ENCODE measurements around the gene RBMS3. TPM values are rescaled to one million over a fixed set of nuclear protein-coding genes. Genes with fewer than 3 reads are reported as not detected.

Gene RBMS3
- total RNA-seq, 1 experiment from 2014 or later = 0.42 TPM

DNA sequence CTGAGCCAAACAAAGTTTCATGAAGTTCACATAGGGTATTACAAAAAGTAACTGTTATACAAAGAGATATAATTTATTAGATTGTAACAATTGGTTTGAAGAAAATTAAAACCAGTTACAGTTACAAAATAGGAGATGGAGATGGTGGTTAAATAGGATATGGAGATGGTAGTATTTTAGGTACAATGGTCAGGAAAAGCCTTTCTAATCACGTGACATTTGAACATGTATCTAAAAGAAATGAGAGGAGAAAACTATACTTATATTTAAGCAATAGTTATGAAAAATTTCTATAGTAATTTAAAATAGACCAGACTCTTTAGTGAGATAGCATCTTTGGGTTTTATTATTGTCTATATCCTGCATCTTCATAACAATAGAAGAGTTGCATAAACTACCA lies 312.9 kb downstream of the RBMS3 start:
- H3K4me2 ChIP-seq (ENCODE audit: low read length) = no peak overlapping the region
- DNase-seq (ENCODE audit: low read depth, low spot score) = no peak
- no peaks in the 10 kb centered on the region for H3K9me2 ChIP-seq (ENCODE audit: insufficient read depth)
- no peaks in the 10 kb centered on the region for H3K4me1 ChIP-seq (ENCODE audit: control insufficient read depth in 1 of 2, insufficient read depth in 2 of 2, low read length in 2 of 2)
- CTCF ChIA-PET = no interaction called here
- no peak for ATAC-seq
- intact Hi-C loops (cut with micrococcal nuclease) = no loop called here
- no peaks in the 10 kb centered on the region for H3K79me2 ChIP-seq (ENCODE audit: insufficient read depth, low read length)
- RAD21 ChIA-PET (ENCODE audit: low non-redundant PET in 1 of 2, low total read pairs in 2 of 2, uncharacterized antibody in 2 of 2, unreplicated experiment in 2 of 2) = no interaction called here
- no peak overlapping the region for H3K4me3 ChIP-seq (replicated peaks in 1 of 2; ENCODE audit: low read depth in 1 of 2, low read length in 2 of 2)
- H3K36me3 ChIP-seq (ENCODE audit: control insufficient read depth in 1 of 2, insufficient read depth in 2 of 2, low read length in 2 of 2) = no peaks in the 10 kb centered on the region
- H2AFZ ChIP-seq (ENCODE audit: low read depth, low read length, poor library complexity, severe bottlenecking) = no peak overlapping the region
- 0 out of 2 replicates have a peak, but pooled peaks cover 3% of the 10 kb centered on the region for H3K27me3 ChIP-seq (ENCODE audit: insufficient read depth, low read length)
- no TSS peak for BruUV-seq (replicated peaks)
- H3K27ac ChIP-seq (ENCODE audit: low read depth, low read length) = no peak overlapping the region
- TF ChIP-seq, protein P1, sequence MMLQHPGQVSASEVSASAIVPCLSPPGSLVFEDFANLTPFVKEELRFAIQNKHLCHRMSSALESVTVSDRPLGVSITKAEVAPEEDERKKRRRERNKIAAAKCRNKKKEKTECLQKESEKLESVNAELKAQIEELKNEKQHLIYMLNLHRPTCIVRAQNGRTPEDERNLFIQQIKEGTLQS (IDR thresholded peaks at IDR 0.05) = no peak
- TF ChIP-seq RAD21 (IDR thresholded peaks at IDR 0.05; ENCODE audit: low read depth) (no peak), CEBPB (IDR thresholded peaks at IDR 0.05; ENCODE audit: low read depth) (no peak), TCF7L2 (IDR thresholded peaks at IDR 0.05; ENCODE audit: borderline replicate concordance, extremely low read depth, insufficient read depth, insufficient read length) (no peak), ZNF274 (IDR thresholded peaks at IDR 0.05; ENCODE audit: low read depth, low read length) (no peak)
- no peaks in the 10 kb centered on the region for H4K20me1 ChIP-seq (ENCODE audit: insufficient read depth)
- no peaks in the 10 kb centered on the region for H3K9me3 ChIP-seq (ENCODE audit: control insufficient read depth in 1 of 2, insufficient read depth in 1 of 2, low read depth in 1 of 2, low read length in 2 of 2)
- no peak overlapping the region for H3K9ac ChIP-seq (ENCODE audit: low read length)
- POLR2A ChIA-PET = no interaction called here

DNA sequence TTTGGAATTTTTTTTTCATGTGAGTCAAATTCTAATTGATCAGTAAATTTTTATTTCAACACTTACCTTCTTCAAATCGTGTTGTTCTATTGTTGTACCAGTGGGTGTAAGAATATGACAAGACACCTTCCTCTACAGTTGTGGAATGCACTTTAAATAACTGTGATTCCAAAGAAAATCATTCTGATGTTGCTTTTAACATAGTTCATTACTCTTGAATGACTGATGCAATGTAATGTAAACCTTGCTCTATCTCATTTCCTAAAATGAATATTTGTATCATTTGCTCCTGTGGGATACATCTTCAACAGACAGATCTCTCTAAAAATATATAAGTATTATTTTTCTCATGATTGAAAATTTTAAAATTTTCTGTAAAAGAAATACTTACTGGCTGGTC lies 313.4 kb downstream of the RBMS3 start:
- Histone ChIP-seq H2AFZ (ENCODE audit: low read depth, low read length, poor library complexity, severe bottlenecking) (no peak overlapping the region), H3K9me3 (ENCODE audit: control insufficient read depth in 1 of 2, insufficient read depth in 1 of 2, low read depth in 1 of 2, low read length in 2 of 2) (no peaks in the 10 kb centered on the region), H4K20me1 (ENCODE audit: insufficient read depth) (no peaks in the 10 kb centered on the region), H3K27ac (ENCODE audit: low read depth, low read length) (no peak overlapping the region), H3K36me3 (ENCODE audit: control insufficient read depth in 1 of 2, insufficient read depth in 2 of 2, low read length in 2 of 2) (no peaks in the 10 kb centered on the region), H3K27me3 (ENCODE audit: insufficient read depth, low read length) (0 out of 2 replicates have a peak, but pooled peaks cover 3% of the 10 kb centered on the region), H3K9me2 (ENCODE audit: insufficient read depth) (no peaks in the 10 kb centered on the region), H3K9ac (ENCODE audit: low read length) (no peak overlapping the region), H3K4me2 (ENCODE audit: low read length) (no peak overlapping the region), H3K4me3 (replicated peaks in 1 of 2; ENCODE audit: low read depth in 1 of 2, low read length in 2 of 2) (no peak overlapping the region), H3K4me1 (ENCODE audit: control insufficient read depth in 1 of 2, insufficient read depth in 2 of 2, low read length in 2 of 2) (no peaks in the 10 kb centered on the region), H3K79me2 (ENCODE audit: insufficient read depth, low read length) (no peaks in the 10 kb centered on the region)
- intact Hi-C loops (cut with micrococcal nuclease) = no loop called here
- ChIA-PET RAD21 (ENCODE audit: low non-redundant PET in 1 of 2, low total read pairs in 2 of 2, uncharacterized antibody in 2 of 2, unreplicated experiment in 2 of 2) (no interaction called here), POLR2A (no interaction called here), CTCF (no interaction called here)
- DNase-seq (ENCODE audit: low read depth, low spot score) = no peak
- TF ChIP-seq, protein P1 (IDR thresholded peaks at IDR 0.05) = no peak
- no peak for TF ChIP-seq SRF (IDR thresholded peaks at IDR 0.05; ENCODE audit: low read depth)
- TF ChIP-seq, protein P2, sequence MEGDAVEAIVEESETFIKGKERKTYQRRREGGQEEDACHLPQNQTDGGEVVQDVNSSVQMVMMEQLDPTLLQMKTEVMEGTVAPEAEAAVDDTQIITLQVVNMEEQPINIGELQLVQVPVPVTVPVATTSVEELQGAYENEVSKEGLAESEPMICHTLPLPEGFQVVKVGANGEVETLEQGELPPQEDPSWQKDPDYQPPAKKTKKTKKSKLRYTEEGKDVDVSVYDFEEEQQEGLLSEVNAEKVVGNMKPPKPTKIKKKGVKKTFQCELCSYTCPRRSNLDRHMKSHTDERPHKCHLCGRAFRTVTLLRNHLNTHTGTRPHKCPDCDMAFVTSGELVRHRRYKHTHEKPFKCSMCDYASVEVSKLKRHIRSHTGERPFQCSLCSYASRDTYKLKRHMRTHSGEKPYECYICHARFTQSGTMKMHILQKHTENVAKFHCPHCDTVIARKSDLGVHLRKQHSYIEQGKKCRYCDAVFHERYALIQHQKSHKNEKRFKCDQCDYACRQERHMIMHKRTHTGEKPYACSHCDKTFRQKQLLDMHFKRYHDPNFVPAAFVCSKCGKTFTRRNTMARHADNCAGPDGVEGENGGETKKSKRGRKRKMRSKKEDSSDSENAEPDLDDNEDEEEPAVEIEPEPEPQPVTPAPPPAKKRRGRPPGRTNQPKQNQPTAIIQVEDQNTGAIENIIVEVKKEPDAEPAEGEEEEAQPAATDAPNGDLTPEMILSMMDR (IDR thresholded peaks at IDR 0.05 in 2 of 3, conservative IDR thresholded peaks at IDR 0.05 in 1 of 3; ENCODE audit: borderline replicate concordance in 1 of 3, insufficient read depth in 1 of 3, low read depth in 2 of 3, low read length in 2 of 3) = no peak
- no peak for TF ChIP-seq TCF7L2 (IDR thresholded peaks at IDR 0.05; ENCODE audit: borderline replicate concordance, extremely low read depth, insufficient read depth, insufficient read length)
- no peak for TF ChIP-seq EZH2 (IDR thresholded peaks at IDR 0.05)
- no peak for TF ChIP-seq ELF1 (IDR thresholded peaks at IDR 0.05; ENCODE audit: borderline replicate concordance, low read depth)
- TF ChIP-seq SIN3A (IDR thresholded peaks at IDR 0.05; ENCODE audit: low read depth) = no peak
- TF ChIP-seq, protein P3, sequence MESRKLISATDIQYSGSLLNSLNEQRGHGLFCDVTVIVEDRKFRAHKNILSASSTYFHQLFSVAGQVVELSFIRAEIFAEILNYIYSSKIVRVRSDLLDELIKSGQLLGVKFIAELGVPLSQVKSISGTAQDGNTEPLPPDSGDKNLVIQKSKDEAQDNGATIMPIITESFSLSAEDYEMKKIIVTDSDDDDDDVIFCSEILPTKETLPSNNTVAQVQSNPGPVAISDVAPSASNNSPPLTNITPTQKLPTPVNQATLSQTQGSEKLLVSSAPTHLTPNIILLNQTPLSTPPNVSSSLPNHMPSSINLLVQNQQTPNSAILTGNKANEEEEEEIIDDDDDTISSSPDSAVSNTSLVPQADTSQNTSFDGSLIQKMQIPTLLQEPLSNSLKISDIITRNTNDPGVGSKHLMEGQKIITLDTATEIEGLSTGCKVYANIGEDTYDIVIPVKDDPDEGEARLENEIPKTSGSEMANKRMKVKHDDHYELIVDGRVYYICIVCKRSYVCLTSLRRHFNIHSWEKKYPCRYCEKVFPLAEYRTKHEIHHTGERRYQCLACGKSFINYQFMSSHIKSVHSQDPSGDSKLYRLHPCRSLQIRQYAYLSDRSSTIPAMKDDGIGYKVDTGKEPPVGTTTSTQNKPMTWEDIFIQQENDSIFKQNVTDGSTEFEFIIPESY (IDR thresholded peaks at IDR 0.05; ENCODE audit: extremely low read depth, insufficient replicate concordance, low read length) = no peak
- TF ChIP-seq SP1 (IDR thresholded peaks at IDR 0.05; ENCODE audit: low read depth) = no peak
- no peak for TF ChIP-seq EGR1 (IDR thresholded peaks at IDR 0.05; ENCODE audit: low read depth)
- no peak for TF ChIP-seq CEBPB (IDR thresholded peaks at IDR 0.05; ENCODE audit: low read depth)
- TF ChIP-seq POLR2AphosphoS5 (IDR thresholded peaks at IDR 0.05; ENCODE audit: low read depth, low read length) = no peak
- TF ChIP-seq, protein P4, sequence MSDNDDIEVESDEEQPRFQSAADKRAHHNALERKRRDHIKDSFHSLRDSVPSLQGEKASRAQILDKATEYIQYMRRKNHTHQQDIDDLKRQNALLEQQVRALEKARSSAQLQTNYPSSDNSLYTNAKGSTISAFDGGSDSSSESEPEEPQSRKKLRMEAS (IDR thresholded peaks at IDR 0.05) = no peak
- no peak for TF ChIP-seq RAD21 (IDR thresholded peaks at IDR 0.05; ENCODE audit: low read depth)
- no TSS peak for BruUV-seq (replicated peaks)
- no peak for ATAC-seq

All from HCT116 (cell line).